ENCODE measurements around the gene POLG2.
"Not testable (repeated sequence)": the region's sequence is repeated elsewhere in the genome, so short reads cannot be mapped to it uniquely, and the experiment has no call there.

DNA sequence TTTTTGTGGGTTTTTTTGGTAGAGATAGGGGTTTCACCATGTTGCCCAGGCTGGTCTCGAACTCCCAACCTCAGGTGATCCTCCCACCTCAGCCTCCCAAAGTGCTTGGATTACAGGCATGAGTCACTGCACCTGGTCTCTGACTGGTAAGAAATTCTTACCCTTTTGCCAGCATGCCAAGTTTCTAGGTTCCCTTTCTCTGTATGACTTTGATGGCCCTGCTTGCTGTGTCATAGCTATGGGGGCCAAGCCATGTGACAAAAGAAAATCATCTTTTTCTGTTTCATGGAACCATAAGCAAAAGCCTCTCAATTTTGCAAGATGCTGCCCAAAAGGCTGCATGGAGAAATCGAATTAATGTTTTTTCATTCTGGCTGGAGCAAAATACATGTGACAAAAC is 66.8 kb downstream of the POLG2 start:
- TF ChIP-seq, protein P1, sequence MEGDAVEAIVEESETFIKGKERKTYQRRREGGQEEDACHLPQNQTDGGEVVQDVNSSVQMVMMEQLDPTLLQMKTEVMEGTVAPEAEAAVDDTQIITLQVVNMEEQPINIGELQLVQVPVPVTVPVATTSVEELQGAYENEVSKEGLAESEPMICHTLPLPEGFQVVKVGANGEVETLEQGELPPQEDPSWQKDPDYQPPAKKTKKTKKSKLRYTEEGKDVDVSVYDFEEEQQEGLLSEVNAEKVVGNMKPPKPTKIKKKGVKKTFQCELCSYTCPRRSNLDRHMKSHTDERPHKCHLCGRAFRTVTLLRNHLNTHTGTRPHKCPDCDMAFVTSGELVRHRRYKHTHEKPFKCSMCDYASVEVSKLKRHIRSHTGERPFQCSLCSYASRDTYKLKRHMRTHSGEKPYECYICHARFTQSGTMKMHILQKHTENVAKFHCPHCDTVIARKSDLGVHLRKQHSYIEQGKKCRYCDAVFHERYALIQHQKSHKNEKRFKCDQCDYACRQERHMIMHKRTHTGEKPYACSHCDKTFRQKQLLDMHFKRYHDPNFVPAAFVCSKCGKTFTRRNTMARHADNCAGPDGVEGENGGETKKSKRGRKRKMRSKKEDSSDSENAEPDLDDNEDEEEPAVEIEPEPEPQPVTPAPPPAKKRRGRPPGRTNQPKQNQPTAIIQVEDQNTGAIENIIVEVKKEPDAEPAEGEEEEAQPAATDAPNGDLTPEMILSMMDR (IDR thresholded peaks at IDR 0.05) = not testable (repeated sequence)
- TF ChIP-seq POLR2A (IDR thresholded peaks at IDR 0.05) = not testable (repeated sequence)
